GM11168 (cell line): ENCODE results near the gene GMEB2.

ENCODE experiments used
- in situ Hi-C: fragments of 300-500 bp; cut with MboI; formaldehyde crosslinking; loops from one replicate; pipeline ENCODE4 v1.12.0; 2022; ENCODE audit warnings: low sequenced_read_pairs; ENCODE audit not compliant: unreplicated experiment

Gene GMEB2

GRCh38 chr20:63539441-63540370, 87.2 kb downstream of the GMEB2 start:
- in situ Hi-C loops: no loop called here

- in situ Hi-C loops: no loop called here
These were observed 87.8 kb downstream of the GMEB2 start for GRCh38 chr20:63539092-63539430.

- in situ Hi-C loops: no loop called here
These were observed 88.5 kb downstream of the GMEB2 start for GRCh38 chr20:63538204-63539091.
